Fibroblast of skin of right quadriceps (primary cell): ENCODE results near the gene ME1.
A peak's percentile ranks its signal among the peaks of the same experiment; 100 is the strongest.

Experiments
- DNase-seq: peaks from one replicate; pipeline ENCODE4 v3.0.0-alpha.2; 2013

Gene ME1

DNA sequence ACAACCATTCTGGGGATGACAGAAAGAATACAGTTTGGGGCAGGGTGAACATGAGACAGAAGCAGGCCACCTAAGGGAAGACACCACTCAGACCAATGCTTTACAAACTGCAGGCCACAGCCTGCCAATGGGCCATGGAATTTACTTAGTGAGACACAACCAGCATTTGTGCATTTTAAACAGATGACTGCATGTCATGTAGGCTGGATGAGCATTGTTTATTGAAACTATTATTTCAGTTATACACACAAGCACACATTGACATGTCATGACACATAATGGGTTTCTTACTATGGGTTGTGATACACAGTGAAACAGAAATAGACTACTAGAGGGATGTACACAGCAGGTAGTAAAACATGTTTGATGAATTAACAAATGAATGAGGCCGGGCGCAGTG is 245.8 kb downstream of the ME1 start:
- DNase-seq: no peak

DNA sequence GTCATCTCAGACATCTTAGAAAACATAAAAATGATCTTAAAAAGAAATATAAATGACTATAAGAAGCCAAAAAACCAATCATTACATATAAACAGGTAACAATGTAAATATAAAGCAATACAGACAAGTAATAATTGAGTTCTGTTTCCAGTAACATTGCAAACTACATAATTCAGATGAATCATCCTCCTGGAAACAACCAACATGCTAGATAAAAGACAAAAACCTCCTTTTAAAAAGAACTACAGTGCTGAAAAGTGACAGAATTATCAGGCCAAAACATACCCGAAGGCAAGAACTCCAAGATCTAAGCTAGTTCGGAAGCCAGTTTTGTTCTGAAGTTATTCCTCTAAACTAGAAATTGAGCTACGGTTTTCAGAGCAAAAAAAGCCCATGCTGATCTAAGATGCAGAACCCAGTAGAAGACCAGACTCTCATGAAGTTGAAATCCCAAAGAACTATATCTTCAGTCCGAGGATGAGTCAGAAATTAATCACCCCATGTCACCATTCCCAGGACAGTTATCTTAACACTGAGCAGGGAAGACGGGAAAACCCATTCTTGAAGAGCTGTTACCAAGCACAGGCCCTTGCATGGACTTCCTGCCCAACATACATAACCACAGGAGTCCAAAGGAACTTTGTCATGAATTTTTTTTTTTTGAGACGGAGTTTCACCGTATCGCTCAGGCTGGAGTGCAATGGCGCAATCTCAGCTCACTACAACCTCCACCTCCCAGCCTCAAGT is 247.6 kb downstream of the ME1 start:
- DNase-seq: peak; percentile 87

DNA sequence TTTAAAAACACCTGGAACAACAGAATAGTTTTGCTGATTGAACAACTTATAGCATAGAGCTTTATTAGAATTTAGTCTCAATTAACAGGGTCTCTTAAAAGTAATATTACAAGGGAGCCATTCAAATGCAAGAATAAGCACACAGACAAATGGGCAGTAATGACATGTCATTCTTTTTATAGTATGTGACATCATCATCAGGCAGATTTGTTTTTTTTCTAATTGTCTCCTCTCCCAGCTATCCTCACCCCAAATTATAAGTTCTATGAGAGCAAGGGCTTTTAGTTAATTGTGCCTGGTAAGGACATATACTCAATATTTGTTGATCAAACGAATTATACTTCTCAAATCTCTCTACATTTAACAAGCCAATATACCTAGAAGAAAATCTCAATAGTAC is 248.7 kb downstream of the ME1 start:
- DNase-seq: no peak

DNA sequence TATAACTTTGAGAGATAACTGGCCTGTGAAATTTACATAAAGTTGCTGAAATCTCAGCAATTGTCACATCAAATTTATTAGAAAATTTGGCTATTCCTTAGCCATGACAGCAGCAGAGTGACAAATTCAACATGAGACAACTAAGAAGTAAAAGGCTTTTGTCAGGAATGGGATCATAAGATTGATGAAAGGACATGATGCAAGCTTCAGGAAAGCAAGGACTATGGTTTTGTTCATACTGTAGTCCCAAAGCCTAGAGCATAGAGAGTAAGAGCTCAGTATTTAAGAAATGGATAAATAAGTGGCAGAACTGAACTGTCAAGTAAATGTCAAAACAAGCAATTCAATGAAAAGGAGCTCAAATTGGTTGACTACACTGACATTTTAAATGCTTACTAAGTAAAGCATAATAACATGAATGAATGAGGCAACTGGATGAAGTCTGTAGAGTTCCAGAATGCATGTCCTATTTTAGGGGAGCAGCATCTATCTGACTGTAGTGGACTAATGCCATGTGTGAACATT is 250.4 kb downstream of the ME1 start:
- DNase-seq: no peak

DNA sequence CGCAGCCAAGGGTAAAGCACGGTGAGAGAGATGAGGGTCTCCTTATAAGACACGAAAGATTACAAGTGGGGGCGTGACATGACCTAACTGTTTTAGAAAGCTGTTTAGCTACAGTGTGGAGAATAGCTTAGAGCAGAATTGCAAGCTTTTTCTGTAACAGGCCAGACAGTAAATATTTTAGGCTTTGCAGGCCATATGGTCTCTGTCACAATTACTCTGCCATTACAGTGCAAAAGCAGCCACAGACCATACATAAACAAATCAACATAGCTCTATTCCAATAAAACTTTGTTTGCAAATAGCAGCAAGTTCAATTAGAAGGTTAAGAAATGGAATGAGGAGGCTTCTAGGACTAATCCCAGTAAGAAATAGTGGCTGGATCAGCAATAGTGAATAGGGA is 254.6 kb downstream of the ME1 start:
- no peak for DNase-seq

DNA sequence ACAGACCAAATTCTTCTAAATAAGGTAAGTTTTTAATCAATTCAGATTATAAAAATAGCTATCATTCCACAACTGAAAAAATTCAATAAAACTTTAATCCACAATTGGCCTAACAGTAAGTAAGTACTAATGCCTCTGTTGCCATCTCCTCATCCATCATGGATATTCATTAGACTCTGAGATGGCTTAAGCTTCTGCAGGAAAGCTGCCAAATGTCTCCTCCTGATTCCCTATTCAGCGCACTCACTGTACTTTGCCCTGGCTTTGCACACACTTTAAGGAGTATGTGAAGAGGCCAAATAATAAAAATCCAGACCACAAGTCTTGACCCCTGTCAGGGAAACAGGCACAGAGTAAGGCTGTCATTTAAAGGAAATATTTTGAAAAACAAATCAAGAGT is 261.3 kb downstream of the ME1 start:
- DNase-seq: no peak

DNA sequence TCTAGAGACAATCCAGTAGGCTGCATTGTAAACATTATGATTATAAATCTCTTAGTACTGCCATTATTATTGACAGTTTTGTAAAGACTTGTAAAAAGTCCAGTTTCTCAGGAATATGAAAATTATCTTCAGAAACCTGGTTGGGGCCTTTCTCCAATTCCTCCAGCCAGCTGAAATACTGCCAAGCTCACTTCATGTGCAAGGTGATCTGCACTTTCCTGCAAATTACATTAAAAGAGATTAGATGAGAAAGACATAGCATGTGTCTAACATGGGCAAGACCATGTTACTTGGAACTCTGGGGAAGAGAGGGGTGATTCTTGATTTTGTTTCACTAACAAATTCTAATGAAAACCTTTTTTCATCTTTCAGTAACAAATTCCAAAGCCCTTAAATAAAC is 261.7 kb downstream of the ME1 start:
- DNase-seq: no peak

DNA sequence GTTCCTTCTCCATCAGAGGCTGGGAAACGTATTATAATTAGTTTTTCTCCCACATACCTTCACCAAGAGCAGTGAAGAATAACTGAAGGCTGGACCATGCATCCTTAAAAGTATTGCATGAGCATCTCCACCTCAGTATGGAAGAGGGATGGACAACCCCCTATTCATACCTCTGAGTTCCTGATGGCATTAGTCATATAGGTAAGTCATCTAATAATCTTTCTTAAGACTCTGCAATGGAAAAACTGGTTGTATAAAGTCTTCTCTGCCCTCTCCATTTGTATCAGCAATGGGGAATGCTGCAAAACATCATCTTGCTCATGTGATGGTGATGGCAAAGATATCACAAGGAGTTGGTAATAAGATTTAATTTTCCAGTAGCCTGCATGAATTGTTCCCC is 262.3 kb downstream of the ME1 start:
- no peak for DNase-seq

DNA sequence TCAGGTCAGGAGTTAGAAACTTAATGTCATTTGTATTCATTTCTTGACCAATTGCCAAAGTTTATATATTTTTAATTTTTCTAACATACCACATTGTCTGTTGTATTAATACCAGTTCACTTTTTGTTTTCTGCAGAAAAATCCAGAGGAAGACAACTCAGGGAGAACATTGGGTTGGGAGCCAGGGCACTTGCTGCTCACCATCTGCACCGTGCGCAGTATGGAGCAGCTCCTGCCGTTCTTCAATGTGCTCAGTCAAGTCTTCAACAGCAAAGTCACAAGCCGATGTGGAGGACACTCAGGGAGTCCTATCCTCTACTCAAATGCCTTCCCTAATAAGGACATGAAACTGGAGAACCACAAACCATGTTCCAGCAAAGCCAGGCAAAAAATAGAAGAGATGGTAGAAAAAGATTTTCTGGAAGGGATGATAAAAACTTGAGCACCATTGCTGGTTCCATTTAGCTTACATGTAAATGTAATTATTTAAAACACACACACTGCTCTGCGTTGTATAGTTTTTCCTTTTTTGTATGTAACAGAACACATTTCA is 263.0 kb downstream of the ME1 start:
- DNase-seq: no peak
